ENCODE measurements around the gene CRIP2.

The CRIP2 gene

DNA sequence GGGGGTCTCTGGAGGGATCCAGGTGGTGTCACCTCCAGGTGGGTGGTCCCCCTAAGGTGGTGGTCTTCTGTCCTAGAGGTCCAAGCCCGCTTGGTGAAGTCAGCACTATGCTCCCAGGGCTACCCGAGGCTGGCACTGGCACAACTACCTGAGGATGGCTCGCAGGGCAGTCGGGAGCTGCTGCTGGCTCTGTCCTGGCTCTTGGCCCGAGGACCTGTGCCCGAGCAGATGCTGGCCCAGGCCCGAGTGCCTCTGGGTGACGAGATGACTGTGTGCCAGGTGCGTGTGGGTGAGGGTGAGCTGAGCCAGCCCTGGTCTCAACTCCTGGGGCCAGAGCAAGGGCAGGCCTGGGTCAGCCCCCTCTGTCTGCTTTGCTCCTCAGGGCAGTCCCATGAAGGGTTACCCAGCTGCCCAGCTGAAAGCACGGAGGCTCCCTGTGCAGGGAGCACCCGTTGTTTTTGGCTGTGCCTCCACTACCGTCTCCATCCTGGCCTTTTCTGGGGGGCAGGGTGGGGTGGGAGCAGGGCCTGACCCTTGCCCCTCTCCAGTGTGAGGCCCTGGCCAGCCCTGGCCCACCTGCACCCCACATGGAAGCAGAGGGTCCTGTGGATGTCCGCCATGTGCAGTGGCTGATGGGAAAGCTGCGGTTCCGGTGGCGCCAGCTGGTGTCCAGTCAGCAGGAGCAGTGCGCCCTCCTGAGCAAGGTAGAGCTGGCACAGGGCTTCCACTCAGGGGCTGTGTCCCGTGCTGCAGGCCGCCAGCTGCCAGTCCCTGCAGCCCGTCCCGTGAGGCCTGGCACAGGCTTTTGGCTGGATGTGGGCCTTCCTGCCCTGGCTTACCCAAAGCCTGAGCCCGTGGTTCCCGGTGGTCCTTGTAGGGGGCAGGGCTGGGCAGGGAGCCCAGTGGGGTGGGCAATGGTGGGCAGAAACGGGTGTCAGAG, 17.7 kb downstream of the CRIP2 start:
- Histone ChIP-seq H3K4me2 (ENCODE audit: insufficient read depth, low read length, poor library complexity, severe bottlenecking) (peak overlapping the region; percentile 11), H3K18ac (ENCODE audit: low read length) (peak overlapping the region; percentile 27), H3K79me1 (ENCODE audit: low read depth, low read length) (peaks cover 17% of the 10 kb centered on the region), H3K36me3 (replicated peaks in 1 of 2; ENCODE audit: control insufficient read depth in 2 of 2, insufficient read depth in 2 of 2, low read length in 2 of 2) (peaks cover 2 to 11% of the 10 kb centered on the region in 2 donors), H3K4ac (ENCODE audit: low read length) (no peak overlapping the region), H2BK15ac (ENCODE audit: low read length) (no peak overlapping the region), H3K4me1 (ENCODE audit: control insufficient read depth in 2 of 2, insufficient read depth in 1 of 2, low read depth in 1 of 2, low read length in 2 of 2) (peaks cover 15 to 20% of the 10 kb centered on the region in 2 donors), H2AFZ (ENCODE audit: low read length) (no peak overlapping the region), H2BK12ac (ENCODE audit: low read length) (no peak overlapping the region), H3K9ac (ENCODE audit: low read depth, low read length, poor library complexity) (peak overlapping the region; percentile 44), H2BK120ac (ENCODE audit: low read depth, low read length) (no peak overlapping the region), H2AK5ac (ENCODE audit: low read depth, low read length) (peak overlapping the region; percentile 89), H3K14ac (ENCODE audit: low read length) (no peak overlapping the region), H4K8ac (ENCODE audit: low read depth, low read length) (no peak overlapping the region), H3K4me3 (ENCODE audit: low read length in 2 of 2) (peak overlapping the region; percentile 30 to 74), H3K27ac (replicated peaks; ENCODE audit: low read length) (no peak overlapping the region), H3K23ac (ENCODE audit: low read depth, low read length, poor library complexity) (peak overlapping the region; percentile 52), H3K27me3 (ENCODE audit: control insufficient read depth in 3 of 3, insufficient read depth in 3 of 3, low read depth in 1 of 3, low read length in 3 of 3) (peaks cover 0 to 1% (median 0%) of the 10 kb centered on the region in 3 experiments), H2BK5ac (ENCODE audit: low read length) (no peak overlapping the region), H4K91ac (ENCODE audit: low read depth, low read length, poor library complexity) (no peak overlapping the region), H3K9me3 (replicated peaks in 1 of 2; ENCODE audit: control insufficient read depth in 2 of 2, insufficient read depth in 1 of 2, low read depth in 1 of 2, low read length in 2 of 2) (no peaks in the 10 kb centered on the region)
- no peak for DNase-seq (ENCODE audit: low spot score)
- WGBS, 2 donors (ENCODE audit: extremely low coverage in 2 of 2, insufficient read length in 2 of 2, insufficient replicate concordance in 1 of 2), result no CpG with 5 or more reads among the region's 24 CpGs

DNA sequence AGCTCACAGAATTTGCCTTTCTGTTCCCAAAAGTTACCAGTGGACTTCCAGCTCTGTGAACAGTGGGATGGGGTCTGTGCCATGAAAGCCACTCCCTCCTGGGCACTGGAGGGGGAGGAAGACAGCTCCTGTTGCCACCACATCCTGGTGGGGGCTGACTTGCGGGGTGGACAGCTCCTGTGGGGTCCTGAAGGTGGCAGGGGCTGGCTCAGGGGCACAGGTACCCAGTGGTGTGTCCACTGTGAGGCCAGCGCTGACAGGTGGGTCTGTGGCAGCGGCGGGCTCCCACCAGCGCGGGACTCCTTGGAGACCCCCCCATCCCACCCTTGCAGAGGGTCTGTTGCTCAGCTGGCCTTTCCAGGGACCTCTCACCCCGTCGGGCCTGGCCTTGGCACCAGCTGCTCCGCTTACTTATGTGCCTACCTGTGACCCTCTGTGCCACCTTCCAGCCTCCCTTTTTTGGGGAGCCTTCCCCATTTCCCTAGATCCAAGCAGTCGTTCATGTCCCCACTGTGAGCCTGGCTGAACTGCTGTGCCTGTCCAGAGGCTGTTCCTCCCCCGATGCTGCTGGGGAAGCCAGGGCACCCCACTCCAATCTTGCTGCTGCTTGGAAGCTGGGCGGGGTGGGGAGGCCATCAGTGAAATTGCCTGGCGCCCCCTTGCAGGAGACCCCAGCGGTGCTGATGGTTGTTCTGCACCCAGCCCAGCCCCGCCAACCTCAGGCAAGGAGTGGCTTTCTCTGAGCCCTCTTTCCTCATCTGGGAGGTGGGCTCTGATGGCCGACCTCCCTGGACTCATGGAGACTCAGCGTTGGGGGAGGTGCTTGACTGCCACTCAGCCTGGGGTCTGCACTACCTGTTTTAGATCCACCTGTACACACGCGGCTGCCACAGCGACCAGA, 18.6 kb downstream of the CRIP2 start:
- H2AK5ac ChIP-seq (ENCODE audit: low read depth, low read length), result peak overlapping the region; percentile 43
- WGBS, 2 donors (ENCODE audit: extremely low coverage in 2 of 2, insufficient read length in 2 of 2, insufficient replicate concordance in 1 of 2), result no CpG with 5 or more reads among the region's 20 CpGs
- H3K4ac ChIP-seq (ENCODE audit: low read length), result no peak overlapping the region
- H3K18ac ChIP-seq (ENCODE audit: low read length), result no peak overlapping the region
- H2AFZ ChIP-seq (ENCODE audit: low read length), result no peak overlapping the region
- H3K4me3 ChIP-seq (ENCODE audit: low read length in 2 of 2), result no peak overlapping the region
- peaks cover 2 to 11% of the 10 kb centered on the region in 2 donors for H3K36me3 ChIP-seq (replicated peaks in 1 of 2; ENCODE audit: control insufficient read depth in 2 of 2, insufficient read depth in 2 of 2, low read length in 2 of 2)
- H3K27me3 ChIP-seq (ENCODE audit: control insufficient read depth in 3 of 3, insufficient read depth in 3 of 3, low read depth in 1 of 3, low read length in 3 of 3), result no peaks in the 10 kb centered on the region
- H2BK5ac ChIP-seq (ENCODE audit: low read length), result no peak overlapping the region
- H2BK12ac ChIP-seq (ENCODE audit: low read length), result no peak overlapping the region
- H3K9me3 ChIP-seq (replicated peaks in 1 of 2; ENCODE audit: control insufficient read depth in 2 of 2, insufficient read depth in 1 of 2, low read depth in 1 of 2, low read length in 2 of 2), result no peaks in the 10 kb centered on the region
- H3K23ac ChIP-seq (ENCODE audit: low read depth, low read length, poor library complexity), result no peak overlapping the region
- H3K9ac ChIP-seq (ENCODE audit: low read depth, low read length, poor library complexity), result peak overlapping the region; percentile 21
- H3K4me1 ChIP-seq (ENCODE audit: control insufficient read depth in 2 of 2, insufficient read depth in 1 of 2, low read depth in 1 of 2, low read length in 2 of 2), result peaks cover 14 to 15% of the 10 kb centered on the region in 2 donors
- peaks cover 17% of the 10 kb centered on the region for H3K79me1 ChIP-seq (ENCODE audit: low read depth, low read length)
- DNase-seq (ENCODE audit: low spot score), result no peak
- no peak overlapping the region for H2BK15ac ChIP-seq (ENCODE audit: low read length)
- H4K91ac ChIP-seq (ENCODE audit: low read depth, low read length, poor library complexity), result no peak overlapping the region
- H2BK120ac ChIP-seq (ENCODE audit: low read depth, low read length), result no peak overlapping the region
- no peak overlapping the region for H3K14ac ChIP-seq (ENCODE audit: low read length)
- no peak overlapping the region for H3K4me2 ChIP-seq (ENCODE audit: insufficient read depth, low read length, poor library complexity, severe bottlenecking)
- no peak overlapping the region for H3K27ac ChIP-seq (replicated peaks; ENCODE audit: low read length)
- no peak overlapping the region for H4K8ac ChIP-seq (ENCODE audit: low read depth, low read length)

DNA sequence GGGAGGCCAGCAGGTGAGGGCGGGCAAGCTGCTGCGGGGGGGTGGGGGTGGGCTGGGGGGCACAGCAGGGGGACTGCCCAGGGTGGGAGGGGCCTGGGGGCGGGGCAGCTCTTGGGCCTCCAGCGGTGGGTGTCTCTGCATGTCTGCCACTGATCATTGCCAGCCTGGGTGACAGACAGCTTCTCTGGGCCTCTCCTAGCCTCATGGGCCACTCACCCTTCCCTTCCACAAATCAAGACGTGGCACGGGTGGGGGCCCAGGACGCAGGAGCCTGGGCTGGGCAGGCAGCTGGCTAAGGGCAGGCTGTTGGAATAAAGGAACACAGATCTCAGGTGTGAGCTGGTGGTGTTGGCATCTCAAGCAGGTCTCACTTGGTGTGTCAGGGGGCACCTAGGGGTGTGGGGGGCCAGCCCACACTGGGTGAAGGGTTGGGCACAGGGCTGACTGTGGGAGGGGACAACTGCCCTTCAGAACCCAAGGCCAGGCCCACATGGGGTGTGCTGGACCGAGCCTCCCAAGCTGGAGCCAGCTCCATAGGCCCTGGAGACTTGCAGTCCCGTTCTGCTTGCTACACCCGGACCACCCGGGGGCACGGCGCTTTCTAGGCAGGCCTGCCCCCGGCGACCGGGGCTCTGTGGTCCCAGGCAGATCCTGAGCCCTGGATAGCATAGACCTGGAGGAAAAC, 19.4 kb downstream of the CRIP2 start:
- no peak overlapping the region for H2BK120ac ChIP-seq (ENCODE audit: low read depth, low read length)
- DNase-seq (ENCODE audit: low spot score), result no peak

More for the DNA sequence above, 19.4 kb downstream of the CRIP2 start:
- Histone ChIP-seq H3K27me3 (ENCODE audit: control insufficient read depth in 3 of 3, insufficient read depth in 3 of 3, low read depth in 1 of 3, low read length in 3 of 3) (no peaks in the 10 kb centered on the region), H2BK12ac (ENCODE audit: low read length) (no peak overlapping the region), H3K4me1 (ENCODE audit: control insufficient read depth in 2 of 2, insufficient read depth in 1 of 2, low read depth in 1 of 2, low read length in 2 of 2) (peaks cover 7 to 12% of the 10 kb centered on the region in 2 donors), H3K23ac (ENCODE audit: low read depth, low read length, poor library complexity) (peak overlapping the region; percentile 55), H3K9me3 (replicated peaks in 1 of 2; ENCODE audit: control insufficient read depth in 2 of 2, insufficient read depth in 1 of 2, low read depth in 1 of 2, low read length in 2 of 2) (no peaks in the 10 kb centered on the region), H3K4me3 (ENCODE audit: low read length in 2 of 2) (no peak overlapping the region), H3K9ac (ENCODE audit: low read depth, low read length, poor library complexity) (no peak overlapping the region), H2AFZ (ENCODE audit: low read length) (no peak overlapping the region), H2AK5ac (ENCODE audit: low read depth, low read length) (no peak overlapping the region), H2BK5ac (ENCODE audit: low read length) (no peak overlapping the region), H3K4me2 (ENCODE audit: insufficient read depth, low read length, poor library complexity, severe bottlenecking) (no peak overlapping the region), H3K79me1 (ENCODE audit: low read depth, low read length) (peaks cover 17% of the 10 kb centered on the region), H3K4ac (ENCODE audit: low read length) (no peak overlapping the region), H3K18ac (ENCODE audit: low read length) (no peak overlapping the region), H4K8ac (ENCODE audit: low read depth, low read length) (no peak overlapping the region), H4K91ac (ENCODE audit: low read depth, low read length, poor library complexity) (no peak overlapping the region), H2BK15ac (ENCODE audit: low read length) (no peak overlapping the region), H3K14ac (ENCODE audit: low read length) (no peak overlapping the region), H3K27ac (replicated peaks; ENCODE audit: low read length) (no peak overlapping the region), H3K36me3 (replicated peaks in 1 of 2; ENCODE audit: control insufficient read depth in 2 of 2, insufficient read depth in 2 of 2, low read length in 2 of 2) (peaks cover 2 to 14% of the 10 kb centered on the region in 2 donors)
- WGBS, 2 donors (ENCODE audit: extremely low coverage in 2 of 2, insufficient read length in 2 of 2, insufficient replicate concordance in 1 of 2), result no CpG with 5 or more reads among the region's 16 CpGs
